Hematopoietic multipotent progenitor cell treated with erythropoietin and hydrocortisone succinate and interleukin-3 and kit ligand, for 8 days (in vitro differentiated cells): Measurements from ENCODE around the gene NRXN2.

Experiments used
- DNase-seq: peaks from one replicate; pipeline ENCODE4 v3.0.0-alpha.2; 2015

Gene NRXN2

GRCh38 chr11:64758330-64759079, 35.5 kb upstream of the NRXN2 start:
- DNase-seq, result no peak

- no peak for DNase-seq
Measured at GRCh38 chr11:64757549-64758329, 34.7 kb upstream of the NRXN2 start.

GRCh38 chr11:64755681-64756361, 32.8 kb upstream of the NRXN2 start:
- DNase-seq, result no peak

GRCh38 chr11:64754919-64755662, 32.1 kb upstream of the NRXN2 start:
- DNase-seq, result no peak

DNA sequence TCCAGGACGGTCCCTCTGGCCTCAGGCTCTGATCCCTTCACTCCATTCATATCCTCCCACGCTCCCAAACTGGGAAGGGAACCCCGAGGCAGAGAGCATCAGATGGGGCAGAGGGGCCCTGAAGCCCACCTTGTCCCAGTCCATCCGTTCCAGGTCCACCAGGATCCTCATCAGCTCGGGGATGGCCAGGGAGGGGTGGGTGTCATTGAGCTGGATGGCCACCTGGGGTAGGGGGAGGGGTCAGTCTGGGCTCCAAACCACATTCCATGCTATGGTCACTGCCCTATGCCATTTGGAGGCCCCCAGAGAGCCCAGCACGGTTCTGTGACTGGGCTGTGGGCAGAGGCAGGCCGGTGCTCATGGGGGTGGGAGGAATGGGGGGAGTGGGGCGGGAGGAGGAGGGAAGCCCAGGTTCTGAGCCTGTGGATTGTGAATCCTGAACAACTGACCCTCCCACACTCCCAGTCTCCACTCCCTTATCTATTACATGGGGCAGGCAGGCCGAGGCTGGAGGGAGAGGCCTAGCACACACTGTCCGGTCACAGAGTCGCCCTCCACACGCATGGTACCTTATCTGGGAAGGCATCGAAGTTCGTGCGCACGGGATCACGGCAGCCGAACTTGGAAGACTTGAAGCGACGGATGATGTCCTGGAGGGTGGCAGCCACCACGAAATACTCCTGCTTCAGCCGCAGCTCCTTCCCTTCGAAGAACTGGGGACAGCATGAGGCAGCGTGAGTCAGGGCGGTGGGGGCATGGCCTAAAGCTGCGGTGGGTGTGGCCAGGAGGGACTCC, 31.3 kb upstream of the NRXN2 start:
- no peak for DNase-seq

GRCh38 chr11:64753380-64754123, 30.6 kb upstream of the NRXN2 start:
- no peak for DNase-seq

- no peak for DNase-seq
Measured at GRCh38 chr11:64753019-64753379, 30.0 kb upstream of the NRXN2 start.

DNA sequence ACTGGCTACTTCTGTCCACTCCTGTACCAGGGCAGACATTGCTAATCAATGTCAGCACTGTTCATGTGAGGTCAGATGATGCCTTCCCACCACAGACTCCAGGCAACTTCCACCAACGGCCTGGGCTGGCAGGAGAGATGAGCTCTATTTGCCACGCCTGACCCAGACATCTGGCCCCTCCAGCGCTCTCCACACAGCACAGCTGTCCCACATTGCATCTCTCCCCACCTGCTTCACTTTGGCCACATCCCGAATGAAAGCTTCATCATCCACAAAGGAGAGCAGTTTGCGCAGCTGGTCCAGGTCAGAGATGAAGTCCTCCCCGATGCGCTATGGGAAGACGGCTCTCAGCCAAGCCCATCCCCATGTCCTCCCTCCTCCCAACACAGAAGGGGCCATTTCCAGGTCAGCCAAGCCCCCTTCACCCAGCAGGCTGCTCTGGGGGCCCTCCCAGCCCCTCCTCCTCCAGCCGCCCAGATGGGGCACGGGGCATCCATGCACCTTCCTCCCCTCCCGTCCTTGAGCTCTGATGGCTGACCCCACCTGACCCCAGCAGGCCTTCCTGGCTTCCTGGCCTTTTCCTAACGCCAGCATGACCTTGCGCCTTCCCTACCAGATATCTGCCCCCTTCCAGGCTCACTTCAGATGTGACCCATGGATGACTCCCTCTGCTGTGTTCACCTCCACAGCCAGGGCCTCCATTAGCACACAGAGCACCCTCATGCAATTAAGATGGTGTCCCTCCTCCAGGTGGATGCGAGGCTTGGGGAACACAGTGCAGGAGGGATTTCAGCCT, 29.4 kb upstream of the NRXN2 start:
- no peak for DNase-seq

DNA sequence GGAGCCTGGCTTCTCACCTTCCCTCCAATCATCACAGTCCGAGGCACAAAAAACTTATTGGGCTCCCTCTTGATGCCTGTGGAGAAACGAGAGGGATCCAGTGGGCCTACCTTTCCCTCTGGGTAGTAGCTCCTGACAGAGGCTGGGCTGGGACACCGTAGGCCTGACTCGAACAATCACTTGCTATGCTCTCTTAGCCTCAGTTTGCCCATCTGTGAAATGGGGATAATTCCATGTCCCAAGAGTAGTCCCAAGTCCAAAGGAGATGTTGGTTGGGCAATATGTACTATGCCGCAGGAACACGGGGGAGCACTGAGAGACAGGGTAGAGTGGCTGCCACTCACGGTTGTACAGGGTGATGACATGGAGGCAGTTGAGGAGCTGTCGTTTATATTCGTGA, 28.6 kb upstream of the NRXN2 start:
- no peak for DNase-seq

- DNase-seq, result no peak
Measured at GRCh38 chr11:64751136-64751535, 28.1 kb upstream of the NRXN2 start.

- no peak for DNase-seq
Measured at GRCh38 chr11:64750361-64751054, 27.5 kb upstream of the NRXN2 start.

- DNase-seq, result no peak
Measured at GRCh38 chr11:64747961-64748665, 25.1 kb upstream of the NRXN2 start.

DNA sequence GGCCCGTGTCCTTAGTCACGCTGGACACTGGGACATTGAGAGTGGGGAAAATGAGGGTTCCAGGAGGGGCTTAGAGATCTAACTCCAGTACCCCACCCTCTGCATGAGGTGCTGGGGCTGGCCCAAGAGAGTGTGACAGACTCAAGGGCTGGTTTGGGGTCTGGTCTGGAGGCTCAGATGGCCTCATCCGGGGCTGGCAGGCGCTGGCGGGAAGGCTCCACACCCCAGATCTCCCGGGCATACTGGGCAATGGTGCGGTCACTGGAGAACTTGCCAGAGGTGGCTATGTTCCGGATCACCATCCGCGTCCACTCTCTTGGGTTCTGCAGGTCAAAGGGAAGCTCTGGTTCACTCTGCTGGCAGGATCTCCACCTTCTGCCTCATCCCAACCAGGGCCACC, 23.5 kb upstream of the NRXN2 start:
- DNase-seq, result no peak

- peak; percentile 44 for DNase-seq
Measured at GRCh38 chr11:64745521-64746328, 22.7 kb upstream of the NRXN2 start.

GRCh38 chr11:64745189-64745520, 22.2 kb upstream of the NRXN2 start:
- no peak for DNase-seq

GRCh38 chr11:64744544-64745188, 21.7 kb upstream of the NRXN2 start:
- no peak for DNase-seq

DNA sequence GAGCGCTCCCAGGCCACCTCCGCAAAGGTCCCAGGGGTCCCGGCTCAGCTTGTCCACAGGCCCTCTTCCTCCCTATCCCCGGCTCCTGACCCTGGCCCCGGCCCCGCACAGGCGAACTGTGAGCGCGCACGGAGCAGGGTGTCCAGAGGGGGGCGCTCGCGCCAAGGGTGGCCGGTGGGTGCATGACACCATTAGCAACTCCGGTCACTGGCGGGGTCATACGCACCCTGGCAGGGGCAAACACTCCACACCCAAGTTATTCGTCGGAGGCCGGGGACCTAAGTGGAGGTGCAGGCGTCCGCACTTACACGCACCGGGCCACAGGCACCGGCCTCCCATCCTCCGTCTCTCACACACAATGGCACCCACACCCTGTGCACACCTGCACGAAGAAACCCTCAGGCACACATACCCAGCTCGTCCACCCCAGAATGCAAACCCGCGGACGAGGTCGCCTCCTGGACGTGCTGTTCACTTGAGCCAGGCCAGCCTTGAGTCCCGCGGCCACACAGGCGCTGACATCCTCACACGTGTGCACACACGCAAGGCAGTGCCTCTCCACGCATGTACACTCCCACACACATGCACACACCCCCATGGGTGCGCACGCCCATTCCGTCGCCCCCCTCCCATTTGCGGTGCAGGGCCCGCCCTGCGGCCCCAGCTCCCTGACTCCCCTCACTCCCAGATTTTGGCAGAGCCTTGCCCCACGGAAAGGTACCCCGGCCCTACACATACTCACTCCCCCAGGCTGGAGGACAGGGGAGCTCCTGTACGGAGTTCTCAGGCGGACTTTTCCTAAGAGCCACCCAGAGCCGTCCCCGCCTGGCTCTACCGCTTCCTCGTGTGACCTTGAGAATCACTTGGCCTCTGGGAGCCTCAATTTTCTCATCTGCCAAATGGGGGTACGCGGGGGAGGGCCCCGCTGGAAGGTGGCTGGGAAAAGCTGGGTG, 20.9 kb upstream of the NRXN2 start, which contains the start of gene RASGRP2:
TSS of gene RASGRP2 (minus strand) at position 552 of the 953 bp plus-strand sequence. CDS start 1,276 bp downstream, outside the sequence.
- peak; percentile 50 for DNase-seq
